NCI-H69 (cell line): ENCODE results near the gene IGSF9B.
"Not testable (repeated sequence)": the region's sequence is repeated elsewhere in the genome, so short reads cannot be mapped to it uniquely, and the experiment has no call there.

ENCODE experiments used
- DNase-seq: peaks from one replicate; lab custom pipeline; 2025; lab: John Stamatoyannopoulos, UW

Gene IGSF9B, protein sequence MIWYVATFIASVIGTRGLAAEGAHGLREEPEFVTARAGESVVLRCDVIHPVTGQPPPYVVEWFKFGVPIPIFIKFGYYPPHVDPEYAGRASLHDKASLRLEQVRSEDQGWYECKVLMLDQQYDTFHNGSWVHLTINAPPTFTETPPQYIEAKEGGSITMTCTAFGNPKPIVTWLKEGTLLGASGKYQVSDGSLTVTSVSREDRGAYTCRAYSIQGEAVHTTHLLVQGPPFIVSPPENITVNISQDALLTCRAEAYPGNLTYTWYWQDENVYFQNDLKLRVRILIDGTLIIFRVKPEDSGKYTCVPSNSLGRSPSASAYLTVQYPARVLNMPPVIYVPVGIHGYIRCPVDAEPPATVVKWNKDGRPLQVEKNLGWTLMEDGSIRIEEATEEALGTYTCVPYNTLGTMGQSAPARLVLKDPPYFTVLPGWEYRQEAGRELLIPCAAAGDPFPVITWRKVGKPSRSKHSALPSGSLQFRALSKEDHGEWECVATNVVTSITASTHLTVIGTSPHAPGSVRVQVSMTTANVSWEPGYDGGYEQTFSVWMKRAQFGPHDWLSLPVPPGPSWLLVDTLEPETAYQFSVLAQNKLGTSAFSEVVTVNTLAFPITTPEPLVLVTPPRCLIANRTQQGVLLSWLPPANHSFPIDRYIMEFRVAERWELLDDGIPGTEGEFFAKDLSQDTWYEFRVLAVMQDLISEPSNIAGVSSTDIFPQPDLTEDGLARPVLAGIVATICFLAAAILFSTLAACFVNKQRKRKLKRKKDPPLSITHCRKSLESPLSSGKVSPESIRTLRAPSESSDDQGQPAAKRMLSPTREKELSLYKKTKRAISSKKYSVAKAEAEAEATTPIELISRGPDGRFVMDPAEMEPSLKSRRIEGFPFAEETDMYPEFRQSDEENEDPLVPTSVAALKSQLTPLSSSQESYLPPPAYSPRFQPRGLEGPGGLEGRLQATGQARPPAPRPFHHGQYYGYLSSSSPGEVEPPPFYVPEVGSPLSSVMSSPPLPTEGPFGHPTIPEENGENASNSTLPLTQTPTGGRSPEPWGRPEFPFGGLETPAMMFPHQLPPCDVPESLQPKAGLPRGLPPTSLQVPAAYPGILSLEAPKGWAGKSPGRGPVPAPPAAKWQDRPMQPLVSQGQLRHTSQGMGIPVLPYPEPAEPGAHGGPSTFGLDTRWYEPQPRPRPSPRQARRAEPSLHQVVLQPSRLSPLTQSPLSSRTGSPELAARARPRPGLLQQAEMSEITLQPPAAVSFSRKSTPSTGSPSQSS (N-terminal part only)

DNA sequence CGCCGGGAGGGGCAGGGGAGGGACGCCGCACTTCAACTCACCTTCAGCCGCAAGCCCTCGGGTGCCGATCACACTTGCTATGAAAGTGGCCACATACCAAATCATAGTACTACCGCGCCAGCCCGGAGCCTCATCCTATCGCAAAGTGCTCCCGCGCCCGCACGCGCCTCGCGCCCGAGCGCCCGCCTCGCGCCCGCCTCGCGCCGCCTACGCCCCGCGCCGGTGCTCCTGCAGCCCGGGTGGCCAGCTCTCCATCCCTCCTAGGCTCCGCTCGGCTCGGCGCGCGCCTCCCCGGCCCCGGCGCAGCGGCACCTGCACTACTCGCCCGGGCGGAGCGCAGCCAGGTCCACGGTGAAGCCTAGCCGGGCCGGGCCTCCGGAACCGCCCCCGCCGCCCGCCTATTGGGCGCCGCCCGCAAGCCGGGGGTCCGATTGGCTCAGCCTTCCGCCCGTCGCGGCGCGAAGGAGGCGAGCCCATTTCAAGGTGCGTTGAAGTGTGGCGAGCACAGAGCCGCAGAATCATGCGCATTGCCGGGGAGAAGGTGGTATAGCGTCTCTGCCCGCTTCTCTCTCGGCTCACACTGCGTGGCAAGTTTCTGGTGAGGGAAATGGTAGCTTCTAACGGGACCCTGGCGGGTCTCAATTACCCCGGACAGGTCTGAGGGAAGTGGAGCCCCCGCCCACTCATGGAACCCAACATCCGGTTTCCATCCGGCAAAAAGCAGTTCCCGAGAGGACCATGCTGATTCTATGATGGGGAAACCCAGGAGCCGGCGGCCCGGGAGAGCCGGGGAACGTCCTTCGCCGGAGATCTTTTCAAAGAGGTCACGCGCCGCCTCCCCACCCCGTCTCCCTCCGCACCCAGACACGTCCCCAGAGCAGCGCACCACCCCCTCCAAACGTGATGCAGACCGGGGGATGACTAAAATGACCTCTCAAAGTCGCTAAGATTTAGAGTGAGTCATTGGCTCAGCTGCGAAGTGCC, at the start of gene IGSF9B:
Gene IGSF9B (minus strand): TSS at position 319 of the 984 bp plus-strand sequence. CDS start 214 bp downstream, at position 105.
- peak; percentile 95 for DNase-seq

GRCh38 chr11:134004496-134005172, 47.9 kb upstream of the IGSF9B start:
- DNase-seq: no peak

- DNase-seq: no peak
These were observed 47.2 kb upstream of the IGSF9B start for GRCh38 chr11:134003792-134004495.

DNA sequence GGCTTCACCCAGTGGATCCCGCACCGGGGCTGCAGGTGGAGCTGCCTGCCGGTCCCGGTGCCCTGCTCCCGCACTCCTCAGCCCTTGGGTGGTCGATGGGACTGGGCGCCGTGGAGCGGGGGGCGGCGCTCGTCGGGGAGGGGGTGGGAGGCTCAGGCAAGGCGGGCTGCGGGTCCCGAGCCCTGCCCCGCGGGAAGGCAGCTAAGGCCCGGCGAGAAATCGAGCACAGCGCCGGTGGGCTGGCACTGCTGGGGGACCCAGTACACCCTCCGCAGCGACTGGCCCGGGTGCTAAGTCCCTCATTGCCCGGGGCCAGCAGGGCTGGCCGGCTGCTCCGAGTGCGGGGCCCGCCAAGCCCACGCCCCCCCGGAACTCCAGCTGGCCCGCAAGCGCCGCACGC, 46.1 kb upstream of the IGSF9B start:
- DNase-seq: not testable (repeated sequence)

DNA sequence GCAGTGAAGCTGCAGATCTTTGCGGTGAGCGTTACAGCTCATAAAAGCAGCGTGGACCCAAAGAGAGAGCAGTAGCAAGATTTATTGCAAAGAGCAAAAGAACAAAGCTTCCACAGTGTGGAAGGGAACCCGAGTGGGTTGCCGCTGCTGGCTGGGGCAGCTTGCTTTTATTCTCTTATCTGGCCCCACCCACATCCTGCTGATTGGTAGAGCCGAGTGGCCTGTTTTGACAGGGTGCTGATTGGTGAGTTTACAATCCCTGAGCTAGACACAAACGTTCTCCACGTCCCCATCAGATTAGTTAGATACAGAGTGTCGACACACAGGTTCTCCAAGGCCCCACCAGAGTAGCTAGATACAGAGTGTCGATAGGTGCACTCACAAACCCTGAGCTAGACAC, 45.6 kb upstream of the IGSF9B start:
- DNase-seq: not testable (repeated sequence)

- DNase-seq: no peak
These were observed 44.8 kb upstream of the IGSF9B start for GRCh38 chr11:134001596-134001995.

DNA sequence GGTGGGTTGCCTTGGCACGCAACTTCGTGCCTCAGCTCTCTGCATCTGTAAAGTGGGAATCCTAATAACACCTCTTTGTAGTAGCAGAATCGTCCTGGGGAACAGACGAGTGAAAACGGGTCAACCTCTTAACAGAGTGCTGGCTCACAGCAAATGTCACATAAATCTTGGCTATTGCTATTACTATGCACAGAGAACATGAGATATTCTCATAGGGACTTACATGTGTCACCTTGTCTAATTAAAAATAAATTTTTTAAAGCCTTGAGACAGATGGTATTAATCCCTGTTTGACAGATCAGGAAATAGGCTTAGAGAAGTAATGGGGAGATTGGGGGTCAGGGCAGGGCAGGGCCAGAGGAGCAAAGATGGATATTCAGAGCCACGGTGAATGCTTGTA, 44.3 kb upstream of the IGSF9B start:
- DNase-seq: no peak

GRCh38 chr11:133999355-133999754, 42.6 kb upstream of the IGSF9B start:
- no peak for DNase-seq

- no peak for DNase-seq
These were observed 40.8 kb upstream of the IGSF9B start for GRCh38 chr11:133997554-133997953.

DNA sequence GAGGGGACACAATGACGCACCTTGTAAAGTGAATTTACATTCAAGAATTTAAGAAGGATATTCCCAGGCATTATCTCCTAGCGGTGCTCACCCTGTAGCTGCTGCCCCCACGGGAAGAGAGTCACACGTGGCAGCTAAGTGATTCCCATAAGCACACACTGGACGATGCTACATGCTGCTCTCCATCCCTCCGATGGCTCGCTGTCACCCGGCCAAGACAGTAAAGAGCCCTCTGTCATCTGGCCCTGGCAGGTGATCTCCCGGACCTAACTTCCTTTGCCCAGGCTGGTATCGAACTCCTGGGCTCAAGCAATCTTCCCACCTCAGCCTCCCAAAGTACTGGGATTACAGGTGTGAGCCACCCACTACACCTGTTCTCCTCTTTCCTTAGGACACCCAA, 39.9 kb upstream of the IGSF9B start:
- DNase-seq: no peak

DNA sequence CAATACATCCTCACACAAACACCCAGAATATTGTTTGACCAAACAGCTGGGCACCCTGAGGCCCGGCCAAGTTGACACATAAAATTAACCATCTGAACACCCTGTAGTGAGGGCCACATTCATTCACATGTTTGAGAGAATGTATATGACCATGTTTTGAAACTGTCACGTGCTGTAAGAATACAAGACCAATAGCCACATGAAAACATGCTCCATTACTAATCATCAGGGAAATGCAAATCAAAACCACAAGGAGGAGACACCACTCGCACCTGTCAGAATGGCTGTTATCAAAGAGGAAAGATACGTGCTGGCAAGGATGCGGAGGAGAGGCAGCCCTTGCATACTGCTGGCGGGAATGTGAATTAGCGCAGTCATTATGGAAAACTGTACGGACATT, 38.3 kb upstream of the IGSF9B start:
- no peak for DNase-seq

DNA sequence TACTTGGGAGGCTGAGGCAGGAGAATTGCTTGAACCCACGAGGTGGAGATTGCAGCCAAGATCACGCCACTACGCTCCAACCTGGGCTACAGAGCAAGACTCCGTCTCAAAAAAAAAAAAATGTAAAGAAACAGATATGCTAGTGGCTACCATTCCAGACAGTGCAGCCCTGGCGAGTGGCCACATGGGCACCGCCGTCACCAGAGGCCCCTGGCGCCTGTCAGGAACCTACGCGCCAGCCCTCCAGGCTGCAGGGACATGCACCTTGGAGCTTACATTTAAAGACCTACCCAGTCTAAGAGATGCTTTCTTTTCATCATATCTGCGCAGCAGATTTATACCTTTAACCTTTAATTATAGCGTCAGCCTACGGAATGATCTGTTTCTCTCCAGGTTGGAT, 37.2 kb upstream of the IGSF9B start:
- DNase-seq: peak; percentile 49

GRCh38 chr11:133993107-133993506, 36.3 kb upstream of the IGSF9B start:
- DNase-seq: no peak

GRCh38 chr11:133992121-133992520, 35.4 kb upstream of the IGSF9B start:
- DNase-seq: peak; percentile 20

GRCh38 chr11:133991101-133991500, 34.3 kb upstream of the IGSF9B start:
- no peak for DNase-seq

DNA sequence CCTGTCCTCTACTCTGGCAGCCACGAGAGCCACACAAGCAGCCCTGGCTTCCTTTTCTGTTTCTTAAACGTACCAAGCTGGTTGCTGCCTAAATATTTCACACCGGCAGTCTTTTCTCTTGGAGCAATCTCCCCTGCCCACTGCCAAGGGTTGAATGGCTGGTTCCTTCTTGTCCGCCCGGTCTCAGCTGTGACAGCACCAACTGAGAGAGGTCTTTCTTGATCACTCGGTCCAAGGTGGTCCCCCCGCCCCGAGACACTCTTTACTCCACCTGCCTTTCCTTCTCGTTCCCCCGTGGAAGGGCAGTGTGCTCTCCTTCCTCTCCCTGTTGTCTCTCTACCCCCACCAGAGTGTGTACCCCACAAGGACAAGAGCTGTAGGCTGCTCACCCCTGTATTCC, 33.7 kb upstream of the IGSF9B start:
- DNase-seq: no peak

DNA sequence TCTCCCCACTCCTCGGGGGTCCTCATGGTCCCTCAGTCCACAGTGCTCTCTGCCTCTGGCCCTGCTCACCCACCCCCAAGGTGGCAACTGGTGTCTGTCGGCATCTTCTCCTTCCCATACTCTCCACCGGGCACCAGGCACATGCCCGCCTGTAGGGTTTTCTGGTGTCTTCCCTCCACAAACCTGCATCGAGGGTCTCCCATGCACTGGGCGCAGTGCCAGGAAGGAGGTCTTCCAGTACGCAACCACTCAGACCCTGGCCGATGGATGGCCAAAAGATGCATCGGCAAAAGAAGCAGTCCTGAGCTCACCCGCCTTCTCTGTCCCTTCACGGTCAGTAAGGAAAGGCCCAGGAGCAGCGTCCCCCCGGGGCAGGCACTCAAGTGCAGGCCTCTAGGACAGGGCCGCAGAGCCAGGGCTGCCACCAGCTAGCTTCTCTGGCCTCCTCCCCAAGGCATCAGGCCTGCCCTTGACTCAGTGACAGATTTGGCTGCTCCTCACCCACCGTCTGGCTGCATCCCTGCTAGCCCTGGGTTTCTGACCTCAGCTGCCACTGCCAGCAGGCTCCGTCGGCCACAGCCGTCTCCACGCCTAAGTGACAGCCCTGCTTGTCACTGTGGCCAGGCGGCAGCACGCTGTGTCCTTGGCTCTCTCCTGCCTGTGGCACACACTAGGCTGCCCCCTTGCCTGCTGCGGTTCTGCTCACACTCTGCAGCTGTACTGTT, 32.1 kb upstream of the IGSF9B start:
- DNase-seq: no peak

GRCh38 chr11:133987171-133987570, 30.4 kb upstream of the IGSF9B start:
- no peak for DNase-seq
